CD8-positive, alpha-beta memory T cell (primary cell): ENCODE data around the gene HOXA5. TPM values are rescaled to one million over a fixed set of nuclear protein-coding genes. Genes with fewer than 3 reads are reported as not detected.

Source experiments
- CTCF ChIA-PET: fragments of 350-600 bp; sonication (Branson Sonifier 250); formaldehyde crosslinking; loops from one replicate; lab custom pipeline; 2021; ENCODE audit warnings: antibody characterized with exemption; lab: Charles Lee
- POLR2A ChIA-PET: fragments of 350-600 bp; sonication (Branson Sonifier 250); formaldehyde crosslinking; loops from one replicate; lab custom pipeline; 2021; ENCODE audit warnings: antibody characterized with exemption; lab: Charles Lee
- DNase-seq, 5 donors: peaks; one replicate each; pipeline versions ENCODE4 v3.0.0 to v3.0.0-alpha.2; 2020 to 2022; ENCODE audit warnings: mixed read lengths in 1 of 5
- H3K27ac ChIP-seq: one replicate; pipeline ENCODE4 v1.7.0; 2013; ENCODE audit warnings: low read depth, mild to moderate bottlenecking, low read length, moderate library complexity
- H3K27me3 ChIP-seq: 2 replicates; pipeline ENCODE4 v1.7.0; 2013; ENCODE audit warnings: low read length, mild to moderate bottlenecking; ENCODE audit not compliant: insufficient read depth, poor library complexity, severe bottlenecking
- H3K36me3 ChIP-seq: 2 replicates; pipeline ENCODE4 v1.7.0; 2013; ENCODE audit warnings: mild to moderate bottlenecking, low read length, moderate library complexity; ENCODE audit not compliant: insufficient read depth
- H3K4me1 ChIP-seq: 2 replicates; pipeline ENCODE4 v1.7.0; 2013; ENCODE audit warnings: mild to moderate bottlenecking, low read length, moderate library complexity; ENCODE audit not compliant: insufficient read depth
- H3K4me3 ChIP-seq: 2 replicates; pipeline ENCODE4 v1.7.0; 2013; ENCODE audit warnings: mild to moderate bottlenecking, low read length
- H3K9me3 ChIP-seq: 2 replicates; pipeline ENCODE4 v1.7.0; 2013; ENCODE audit warnings: mild to moderate bottlenecking, low read length
- H3K27ac Mint-ChIP-seq, 8 donors: one replicate each; pipeline ENCODE4 v1.8.0; 2020 to 2021; ENCODE audit warnings: mixed read lengths in 8 of 8, mild to moderate bottlenecking in 6 of 8, inconsistent platforms in 3 of 8, moderate library complexity in 3 of 8
- H3K27me3 Mint-ChIP-seq, 2 donors: one replicate each; pipeline ENCODE4 v1.8.0; 2020 to 2021; ENCODE audit warnings: mixed read lengths in 2 of 2, mild to moderate bottlenecking in 1 of 2, moderate library complexity in 1 of 2
- H3K36me3 Mint-ChIP-seq, 3 donors: one replicate each; pipeline ENCODE4 v1.8.0; 2020 to 2021; ENCODE audit warnings: mixed read lengths in 3 of 3, inconsistent platforms in 1 of 3, mild to moderate bottlenecking in 1 of 3
- H3K4me1 Mint-ChIP-seq, 3 donors: one replicate each; pipeline ENCODE4 v1.8.0; 2020 to 2021; ENCODE audit warnings: mixed read lengths in 3 of 3, inconsistent platforms in 1 of 3, mild to moderate bottlenecking in 1 of 3
- H3K4me3 Mint-ChIP-seq, 7 donors: one replicate each; pipeline ENCODE4 v1.8.0; 2020 to 2021; ENCODE audit warnings: mixed read lengths in 7 of 7, mild to moderate bottlenecking in 6 of 7, moderate library complexity in 4 of 7, inconsistent platforms in 2 of 7
- H3K9me3 Mint-ChIP-seq, 5 donors: one replicate each; pipeline ENCODE4 v1.8.0; 2020 to 2022; ENCODE audit warnings: mixed read lengths in 5 of 5, mild to moderate bottlenecking in 3 of 5, moderate library complexity in 2 of 5, inconsistent platforms in 1 of 5
- polyA plus RNA-seq: library from polyadenylated mRNA; unstranded; fragments of 300-500 nt; fragmentation: Illumina TruSeq; gene quantifications from one replicate; pipeline ENCODE4 v1.2.3, GENCODE V29; 2021
- total RNA-seq, 2 experiments: library from RNA; stranded (reverse); gene quantifications; one replicate each; pipeline ENCODE4 v1.2.3, GENCODE V29; 2021

The HOXA5 gene
- total and polyA plus RNA-seq, 3 experiments from 2014 or later, result not detected

DNA sequence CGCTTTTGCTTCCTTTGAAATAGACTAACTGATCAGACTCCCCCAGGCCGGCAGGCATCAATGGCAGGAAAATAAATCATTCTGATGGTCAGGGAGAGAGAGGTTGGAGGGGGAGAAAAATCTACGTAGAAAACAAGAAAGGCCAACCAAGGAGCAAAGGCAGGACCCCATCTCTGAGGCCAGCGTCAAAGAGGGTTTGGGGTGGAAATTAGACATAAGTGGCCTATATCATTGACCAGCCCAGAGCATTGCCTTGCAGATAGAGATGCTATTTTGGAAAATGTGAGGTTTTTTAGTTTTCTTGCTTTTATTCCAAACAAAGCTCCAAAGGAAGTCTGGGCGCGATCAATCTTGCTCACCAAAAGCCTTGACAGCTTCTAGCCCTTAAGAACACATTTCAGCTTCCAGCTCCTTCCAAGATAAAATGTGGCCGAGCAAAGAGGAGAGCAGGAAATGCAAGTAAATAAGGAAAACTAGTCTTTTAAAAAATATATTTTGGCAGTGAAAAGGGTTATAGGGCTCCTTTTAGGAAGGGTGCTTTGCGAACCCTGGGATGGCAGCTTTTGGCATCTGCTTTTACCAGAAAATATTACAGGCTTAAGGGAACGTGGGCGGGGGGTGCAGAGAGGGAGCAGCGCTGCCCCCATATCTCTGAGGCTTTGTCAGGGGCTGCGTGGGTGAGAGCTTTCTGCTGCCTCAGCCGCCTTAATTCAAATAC lies 39.0 kb downstream of the HOXA5 start:
- peaks cover 9 to 16% (median 15%) of the 10 kb centered on the region in 3 donors for H3K36me3 Mint-ChIP-seq
- H3K4me1 Mint-ChIP-seq, result peaks cover 20 to 23% (median 22%) of the 10 kb centered on the region in 3 donors
- DNase-seq, result no peak
- H3K27ac Mint-ChIP-seq, result no peak overlapping the region
- H3K9me3 Mint-ChIP-seq, result no peaks in the 10 kb centered on the region
- H3K36me3 ChIP-seq, result no peaks in the 10 kb centered on the region
- no peak overlapping the region for H3K4me3 Mint-ChIP-seq
- H3K27ac ChIP-seq, result no peak overlapping the region
- CTCF ChIA-PET, result interaction anchor here (1.1 kb wide), 1 partner anchor 8 kb away, joined by 4 read pairs; no protein-coding TSS in a partner anchor
- peaks cover 38 to 66% of the 10 kb centered on the region in 2 donors for H3K27me3 Mint-ChIP-seq
- peaks cover 38% of the 10 kb centered on the region for H3K27me3 ChIP-seq
- peaks cover 10% of the 10 kb centered on the region for H3K4me1 ChIP-seq
- no peak overlapping the region for H3K4me3 ChIP-seq
- POLR2A ChIA-PET, result no interaction called here
- H3K9me3 ChIP-seq, result no peaks in the 10 kb centered on the region

GRCh38 chr7:27103489-27104226 lies 39.8 kb downstream of the HOXA5 start:
- Histone ChIP-seq H3K36me3 (no peaks in the 10 kb centered on the region), H3K4me3 (no peak overlapping the region), H3K27ac (no peak overlapping the region), H3K27me3 (peaks cover 38% of the 10 kb centered on the region), H3K4me1 (peaks cover 10% of the 10 kb centered on the region), H3K9me3 (no peaks in the 10 kb centered on the region)
- no peak for DNase-seq
- Mint-ChIP-seq H3K9me3 (no peaks in the 10 kb centered on the region), H3K4me3 (peak overlapping the region in 2 of 7 donors; percentile 20 to 27), H3K4me1 (peaks cover 20 to 27% (median 23%) of the 10 kb centered on the region in 3 donors), H3K27ac (peak overlapping the region in 1 of 8 donors; percentile 49), H3K36me3 (peaks cover 9 to 23% (median 15%) of the 10 kb centered on the region in 3 donors), H3K27me3 (peaks cover 38 to 74% of the 10 kb centered on the region in 2 donors)
- ChIA-PET CTCF (no interaction called here), POLR2A (no interaction called here)

DNA sequence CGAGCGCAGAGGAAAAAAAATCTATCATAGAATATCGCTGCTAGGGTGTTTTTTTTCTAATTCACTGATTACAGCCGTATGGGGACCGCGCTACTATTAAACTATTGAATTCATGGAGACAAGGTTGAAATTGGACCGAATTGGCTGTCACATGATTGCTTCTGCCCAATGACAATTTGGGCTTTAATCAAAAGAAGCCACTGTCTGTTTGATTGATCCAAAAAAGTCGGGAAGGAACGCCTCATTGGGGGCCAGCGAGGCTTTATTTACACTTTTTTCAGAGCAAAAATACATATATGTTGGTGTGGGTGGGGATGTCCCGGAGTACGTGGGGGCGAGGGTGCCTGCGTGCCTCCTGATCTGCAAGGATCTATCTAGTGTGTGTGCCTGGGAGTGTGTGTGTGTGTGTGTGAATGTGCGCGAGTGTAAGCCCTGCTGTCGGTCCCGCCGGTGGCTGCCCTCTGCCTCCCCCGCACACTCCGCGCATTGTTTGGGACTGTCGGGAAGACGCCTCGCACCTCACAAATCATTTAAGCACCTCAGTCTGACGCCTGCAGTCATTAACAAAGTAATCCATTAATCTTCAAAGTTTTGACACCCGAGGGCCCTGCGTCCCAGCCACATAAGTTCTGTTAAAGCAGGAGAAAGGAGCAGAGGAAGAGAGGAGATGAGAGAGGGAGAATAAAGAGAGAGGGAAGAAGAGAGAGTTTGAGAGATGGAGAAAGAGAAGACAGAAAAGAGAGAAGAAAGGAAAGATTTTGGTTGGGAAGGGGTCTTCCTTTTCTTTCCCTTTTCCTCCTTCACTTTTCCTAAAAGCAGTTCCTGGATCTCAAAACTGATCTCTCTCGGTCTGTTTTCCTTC lies 40.7 kb downstream of the HOXA5 start, which contains the start of gene HOXA2:
TSS of gene HOXA2 (minus strand) at position 103 of the 862 bp plus-strand sequence. CDS start 183 bp downstream, outside the sequence.
- ChIA-PET CTCF (no interaction called here), POLR2A (no interaction called here)
- Histone ChIP-seq H3K27me3 (peaks cover 38% of the 10 kb centered on the region), H3K4me1 (peaks cover 12% of the 10 kb centered on the region), H3K4me3 (no peak within 1 kb of the TSS), H3K9me3 (no peaks in the 10 kb centered on the region), H3K36me3 (no peaks in the 10 kb centered on the region), H3K27ac (no peak within 1 kb of the TSS)
- Mint-ChIP-seq H3K36me3 (peaks cover 9 to 23% (median 15%) of the 10 kb centered on the region in 3 donors), H3K27ac (peak within 1 kb of the TSS in 2 of 8 donors; percentile 40 to 67), H3K9me3 (no peaks in the 10 kb centered on the region), H3K27me3 (peaks cover 38 to 77% of the 10 kb centered on the region in 2 donors), H3K4me3 (peak within 1 kb of the TSS; percentile 32 to 84 (median 52)), H3K4me1 (peaks cover 24 to 33% (median 25%) of the 10 kb centered on the region in 3 donors)
- no peak for DNase-seq

DNA sequence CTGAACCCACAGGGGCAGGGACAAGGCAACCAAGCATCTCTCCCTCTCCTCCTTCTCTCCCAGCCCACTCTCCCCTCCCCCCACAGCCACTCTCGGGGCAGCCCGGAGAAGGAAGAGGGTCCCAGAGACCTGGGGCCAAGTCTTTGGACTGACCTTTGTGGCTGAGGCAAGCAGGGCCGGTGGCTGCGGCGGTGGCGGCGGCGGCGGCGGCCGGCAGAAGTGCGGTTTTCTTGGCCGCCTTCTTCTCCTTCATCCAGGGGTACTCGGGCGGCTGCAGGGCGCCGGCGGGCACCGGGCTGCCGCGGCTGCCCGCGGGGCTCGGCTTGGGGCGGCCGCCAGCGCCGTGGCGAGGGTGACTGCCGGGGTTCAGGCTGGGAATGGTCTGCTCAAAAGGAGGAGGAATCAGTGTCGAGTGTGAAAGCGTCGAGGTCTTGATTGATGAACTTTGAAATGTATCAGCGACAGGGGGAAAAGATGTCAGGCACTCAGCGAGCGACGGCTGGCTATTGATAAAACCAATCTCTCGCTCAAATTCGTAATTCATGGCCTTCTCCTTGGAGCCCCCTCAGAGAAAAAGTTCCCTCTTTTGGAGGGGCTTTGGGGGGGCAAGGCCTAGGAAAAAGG lies 41.4 kb downstream of the HOXA5 start:
- CTCF ChIA-PET, result no interaction called here
- Mint-ChIP-seq H3K4me1 (peaks cover 32 to 41% (median 33%) of the 10 kb centered on the region in 3 donors), H3K9me3 (no peaks in the 10 kb centered on the region), H3K27me3 (peaks cover 41 to 74% of the 10 kb centered on the region in 2 donors), H3K36me3 (peaks cover 9 to 23% (median 15%) of the 10 kb centered on the region in 3 donors), H3K4me3 (peak overlapping the region in 6 of 7 donors; percentile 3 to 55 (median 42)), H3K27ac (no peak overlapping the region)
- peaks cover 20% of the 10 kb centered on the region for H3K4me1 ChIP-seq
- H3K4me3 ChIP-seq, result no peak overlapping the region
- POLR2A ChIA-PET, result no interaction called here
- H3K36me3 ChIP-seq, result no peaks in the 10 kb centered on the region
- H3K27me3 ChIP-seq, result peaks cover 38% of the 10 kb centered on the region
- no peaks in the 10 kb centered on the region for H3K9me3 ChIP-seq
- DNase-seq, result no peak
- no peak overlapping the region for H3K27ac ChIP-seq

GRCh38 chr7:27101171-27101956 lies 42.1 kb downstream of the HOXA5 start:
- no peak for DNase-seq
- Mint-ChIP-seq H3K27me3 (peaks cover 43 to 74% of the 10 kb centered on the region in 2 donors), H3K27ac (no peak overlapping the region), H3K9me3 (no peaks in the 10 kb centered on the region), H3K4me1 (peaks cover 34 to 43% (median 35%) of the 10 kb centered on the region in 3 donors), H3K4me3 (peak overlapping the region in 5 of 7 donors; percentile 2 to 55 (median 23)), H3K36me3 (peaks cover 9 to 23% (median 15%) of the 10 kb centered on the region in 3 donors)
- Histone ChIP-seq H3K36me3 (no peaks in the 10 kb centered on the region), H3K4me1 (peaks cover 21% of the 10 kb centered on the region), H3K9me3 (no peaks in the 10 kb centered on the region), H3K27me3 (peaks cover 38% of the 10 kb centered on the region), H3K4me3 (no peak overlapping the region), H3K27ac (no peak overlapping the region)
- CTCF ChIA-PET, result no interaction called here
- POLR2A ChIA-PET, result no interaction called here

DNA sequence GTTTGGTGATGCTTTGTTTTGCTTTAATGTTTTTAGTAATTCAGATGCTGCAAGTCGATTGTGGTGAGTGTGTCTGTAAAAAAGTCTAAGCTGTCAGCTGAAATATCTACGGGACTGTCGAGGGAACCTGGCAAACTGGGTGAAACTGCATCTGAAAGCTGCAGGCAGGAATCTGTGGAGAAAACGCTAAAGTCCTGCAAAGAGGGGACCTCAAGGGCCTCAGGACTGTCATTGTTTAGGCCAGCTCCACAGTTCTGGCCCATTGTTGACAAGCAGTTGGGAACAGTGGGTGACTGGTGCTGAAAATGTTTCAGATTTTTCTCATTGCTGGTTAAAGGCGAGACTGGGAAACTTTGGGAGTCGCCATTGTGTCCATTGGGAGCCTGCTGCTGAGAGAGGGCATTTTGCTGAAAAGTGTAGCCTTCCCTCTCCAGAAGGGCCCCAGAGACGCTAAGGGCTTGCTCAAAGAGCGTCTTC lies 42.7 kb downstream of the HOXA5 start:
- H3K27me3 ChIP-seq, result peaks cover 38% of the 10 kb centered on the region

More for the DNA sequence above, 42.7 kb downstream of the HOXA5 start:
- Histone ChIP-seq H3K4me3 (no peak overlapping the region), H3K36me3 (no peaks in the 10 kb centered on the region), H3K27ac (no peak overlapping the region), H3K9me3 (no peaks in the 10 kb centered on the region), H3K4me1 (peaks cover 21% of the 10 kb centered on the region)
- Mint-ChIP-seq H3K27ac (no peak overlapping the region), H3K36me3 (peaks cover 9 to 25% (median 15%) of the 10 kb centered on the region in 3 donors), H3K27me3 (peaks cover 45 to 70% of the 10 kb centered on the region in 2 donors), H3K4me1 (peaks cover 34 to 46% (median 35%) of the 10 kb centered on the region in 3 donors), H3K9me3 (no peaks in the 10 kb centered on the region), H3K4me3 (peak overlapping the region in 1 of 7 donors; percentile 20)
- ChIA-PET CTCF (no interaction called here), POLR2A (no interaction called here)
- DNase-seq, result no peak
